ENCODE results near the gene ANKRD11. TPM values are rescaled to one million over a fixed set of nuclear protein-coding genes. Genes with fewer than 3 reads are reported as not detected.

ANKRD11 gene
- total RNA-seq, 1 donor from 2014 or later: 178 TPM

GRCh38 chr16:89322321-89323119, 167.8 kb downstream of the ANKRD11 start:
- no peak for DNase-seq (ENCODE audit: low spot score, unreplicated experiment)
- Mint-ChIP-seq H3K27ac (peak overlapping the region; percentile 94), H3K9me3 (ENCODE audit: low read depth) (no peaks in the 10 kb centered on the region), H3K4me1 (ENCODE audit: low read depth) (peaks cover 68% of the 10 kb centered on the region), H3K4me3 (ENCODE audit: low read depth) (no peak overlapping the region), H3K27me3 (no peaks in the 10 kb centered on the region), H3K36me3 (ENCODE audit: insufficient read depth) (peaks cover 1% of the 10 kb centered on the region)
- no peak for TF ChIP-seq CTCF (IDR thresholded peaks at IDR 0.05; ENCODE audit: unreplicated experiment)

- peaks cover 3% of the 10 kb centered on the region for H3K36me3 Mint-ChIP-seq (ENCODE audit: insufficient read depth)
- H3K9me3 Mint-ChIP-seq (ENCODE audit: low read depth): no peaks in the 10 kb centered on the region
- H3K4me1 Mint-ChIP-seq (ENCODE audit: low read depth): peaks cover 56% of the 10 kb centered on the region
- no peaks in the 10 kb centered on the region for H3K27me3 Mint-ChIP-seq
- H3K27ac Mint-ChIP-seq: peak overlapping the region; percentile 20
- DNase-seq (ENCODE audit: low spot score, unreplicated experiment): no peak
- no peak for TF ChIP-seq CTCF (IDR thresholded peaks at IDR 0.05; ENCODE audit: unreplicated experiment)
- H3K4me3 Mint-ChIP-seq (ENCODE audit: low read depth): no peak overlapping the region
Measured at GRCh38 chr16:89320782-89321501, 169.4 kb downstream of the ANKRD11 start.

GRCh38 chr16:89319886-89320781, 170.2 kb downstream of the ANKRD11 start:
- Mint-ChIP-seq H3K27me3 (no peaks in the 10 kb centered on the region), H3K4me1 (ENCODE audit: low read depth) (peaks cover 49% of the 10 kb centered on the region), H3K36me3 (ENCODE audit: insufficient read depth) (peaks cover 3% of the 10 kb centered on the region), H3K4me3 (ENCODE audit: low read depth) (no peak overlapping the region), H3K9me3 (ENCODE audit: low read depth) (no peaks in the 10 kb centered on the region), H3K27ac (peak overlapping the region; percentile 67)
- no peak for DNase-seq (ENCODE audit: low spot score, unreplicated experiment)
- TF ChIP-seq CTCF (IDR thresholded peaks at IDR 0.05; ENCODE audit: unreplicated experiment): no peak

- Mint-ChIP-seq H3K27ac (peak overlapping the region; percentile 67), H3K9me3 (ENCODE audit: low read depth) (no peaks in the 10 kb centered on the region), H3K27me3 (no peaks in the 10 kb centered on the region), H3K4me1 (ENCODE audit: low read depth) (peaks cover 48% of the 10 kb centered on the region), H3K4me3 (ENCODE audit: low read depth) (no peak overlapping the region), H3K36me3 (ENCODE audit: insufficient read depth) (peaks cover 3% of the 10 kb centered on the region)
- TF ChIP-seq CTCF (IDR thresholded peaks at IDR 0.05; ENCODE audit: unreplicated experiment): no peak
- DNase-seq (ENCODE audit: low spot score, unreplicated experiment): no peak
Measured at GRCh38 chr16:89319631-89319885, 170.8 kb downstream of the ANKRD11 start.

All from progenitor cell of endocrine pancreas (in vitro differentiated cells).